ENCODE results near the gene HMCN2.

The HMCN2 gene

GRCh38 chr9:130295945-130296782 lies 30.6 kb downstream of the HMCN2 start:
- H3K4me3 ChIP-seq (ENCODE audit: low read length) = no peak overlapping the region
- H3K36me3 ChIP-seq (ENCODE audit: insufficient read depth, low read length) = no peaks in the 10 kb centered on the region
- peaks cover 64% of the 10 kb centered on the region for H3K27me3 ChIP-seq (ENCODE audit: control insufficient read depth, insufficient read depth, low read length)
- no peak overlapping the region for H3K4me2 ChIP-seq (ENCODE audit: low read length)
- H3K9me3 ChIP-seq (replicated peaks; ENCODE audit: low read length) = no peaks in the 10 kb centered on the region
- no peak overlapping the region for H3K9ac ChIP-seq (ENCODE audit: low read depth, low read length)
- peaks cover under 1% of the 10 kb centered on the region for H3K4me1 ChIP-seq (ENCODE audit: control insufficient read depth, insufficient read depth, low read length)

- H3K4me1 ChIP-seq (ENCODE audit: control insufficient read depth, insufficient read depth, low read length) = peaks cover 6% of the 10 kb centered on the region
- peaks cover 64% of the 10 kb centered on the region for H3K27me3 ChIP-seq (ENCODE audit: control insufficient read depth, insufficient read depth, low read length)
- no peak overlapping the region for H3K4me2 ChIP-seq (ENCODE audit: low read length)
- H3K9me3 ChIP-seq (replicated peaks; ENCODE audit: low read length) = no peaks in the 10 kb centered on the region
- H3K4me3 ChIP-seq (ENCODE audit: low read length) = no peak overlapping the region
- no peaks in the 10 kb centered on the region for H3K36me3 ChIP-seq (ENCODE audit: insufficient read depth, low read length)
- no peak overlapping the region for H3K9ac ChIP-seq (ENCODE audit: low read depth, low read length)
Measured at GRCh38 chr9:130296783-130297055, 31.2 kb downstream of the HMCN2 start.

GRCh38 chr9:130297371-130297770 lies 31.8 kb downstream of the HMCN2 start:
- H3K9me3 ChIP-seq (replicated peaks; ENCODE audit: low read length) = no peaks in the 10 kb centered on the region
- H3K4me2 ChIP-seq (ENCODE audit: low read length) = no peak overlapping the region
- peaks cover 7% of the 10 kb centered on the region for H3K4me1 ChIP-seq (ENCODE audit: control insufficient read depth, insufficient read depth, low read length)
- H3K4me3 ChIP-seq (ENCODE audit: low read length) = no peak overlapping the region
- H3K9ac ChIP-seq (ENCODE audit: low read depth, low read length) = no peak overlapping the region
- peaks cover 63% of the 10 kb centered on the region for H3K27me3 ChIP-seq (ENCODE audit: control insufficient read depth, insufficient read depth, low read length)
- no peaks in the 10 kb centered on the region for H3K36me3 ChIP-seq (ENCODE audit: insufficient read depth, low read length)

- H3K4me1 ChIP-seq (ENCODE audit: control insufficient read depth, insufficient read depth, low read length) = peaks cover 7% of the 10 kb centered on the region
- H3K4me3 ChIP-seq (ENCODE audit: low read length) = no peak overlapping the region
- H3K36me3 ChIP-seq (ENCODE audit: insufficient read depth, low read length) = no peaks in the 10 kb centered on the region
- peaks cover 64% of the 10 kb centered on the region for H3K27me3 ChIP-seq (ENCODE audit: control insufficient read depth, insufficient read depth, low read length)
- H3K4me2 ChIP-seq (ENCODE audit: low read length) = no peak overlapping the region
- no peak overlapping the region for H3K9ac ChIP-seq (ENCODE audit: low read depth, low read length)
- H3K9me3 ChIP-seq (replicated peaks; ENCODE audit: low read length) = no peaks in the 10 kb centered on the region
Measured at GRCh38 chr9:130298662-130299279, 33.2 kb downstream of the HMCN2 start.

GRCh38 chr9:130299785-130300615 lies 34.4 kb downstream of the HMCN2 start:
- H3K9ac ChIP-seq (ENCODE audit: low read depth, low read length) = no peak overlapping the region
- peaks cover 7% of the 10 kb centered on the region for H3K4me1 ChIP-seq (ENCODE audit: control insufficient read depth, insufficient read depth, low read length)

GRCh38 chr9:130300739-130301138 lies 35.2 kb downstream of the HMCN2 start:
- peaks cover 71% of the 10 kb centered on the region for H3K27me3 ChIP-seq (ENCODE audit: control insufficient read depth, insufficient read depth, low read length)
- no peak overlapping the region for H3K4me2 ChIP-seq (ENCODE audit: low read length)
- peaks cover 7% of the 10 kb centered on the region for H3K4me1 ChIP-seq (ENCODE audit: control insufficient read depth, insufficient read depth, low read length)
- no peak overlapping the region for H3K9ac ChIP-seq (ENCODE audit: low read depth, low read length)
- H3K36me3 ChIP-seq (ENCODE audit: insufficient read depth, low read length) = no peaks in the 10 kb centered on the region
- H3K4me3 ChIP-seq (ENCODE audit: low read length) = no peak overlapping the region
- H3K9me3 ChIP-seq (replicated peaks; ENCODE audit: low read length) = no peaks in the 10 kb centered on the region

More at GRCh38 chr9:130299785-130300615, 34.4 kb downstream of the HMCN2 start:
- Histone ChIP-seq H3K9me3 (replicated peaks; ENCODE audit: low read length) (no peaks in the 10 kb centered on the region), H3K4me3 (ENCODE audit: low read length) (no peak overlapping the region), H3K27me3 (ENCODE audit: control insufficient read depth, insufficient read depth, low read length) (peaks cover 71% of the 10 kb centered on the region), H3K36me3 (ENCODE audit: insufficient read depth, low read length) (no peaks in the 10 kb centered on the region), H3K4me2 (ENCODE audit: low read length) (no peak overlapping the region)

GRCh38 chr9:130301483-130302286 lies 36.1 kb downstream of the HMCN2 start:
- no peak overlapping the region for H3K4me2 ChIP-seq (ENCODE audit: low read length)
- H3K4me3 ChIP-seq (ENCODE audit: low read length) = no peak overlapping the region
- no peaks in the 10 kb centered on the region for H3K9me3 ChIP-seq (replicated peaks; ENCODE audit: low read length)
- peaks cover 7% of the 10 kb centered on the region for H3K4me1 ChIP-seq (ENCODE audit: control insufficient read depth, insufficient read depth, low read length)
- H3K9ac ChIP-seq (ENCODE audit: low read depth, low read length) = no peak overlapping the region
- H3K36me3 ChIP-seq (ENCODE audit: insufficient read depth, low read length) = no peaks in the 10 kb centered on the region
- peaks cover 74% of the 10 kb centered on the region for H3K27me3 ChIP-seq (ENCODE audit: control insufficient read depth, insufficient read depth, low read length)

GRCh38 chr9:130302785-130303612 lies 37.4 kb downstream of the HMCN2 start:
- peaks cover 76% of the 10 kb centered on the region for H3K27me3 ChIP-seq (ENCODE audit: control insufficient read depth, insufficient read depth, low read length)
- H3K9ac ChIP-seq (ENCODE audit: low read depth, low read length) = no peak overlapping the region
- H3K4me2 ChIP-seq (ENCODE audit: low read length) = no peak overlapping the region
- peaks cover 7% of the 10 kb centered on the region for H3K4me1 ChIP-seq (ENCODE audit: control insufficient read depth, insufficient read depth, low read length)
- H3K4me3 ChIP-seq (ENCODE audit: low read length) = no peak overlapping the region
- no peaks in the 10 kb centered on the region for H3K9me3 ChIP-seq (replicated peaks; ENCODE audit: low read length)
- no peaks in the 10 kb centered on the region for H3K36me3 ChIP-seq (ENCODE audit: insufficient read depth, low read length)

- Histone ChIP-seq H3K9ac (ENCODE audit: low read depth, low read length) (no peak overlapping the region), H3K27me3 (ENCODE audit: control insufficient read depth, insufficient read depth, low read length) (peaks cover 83% of the 10 kb centered on the region), H3K4me1 (ENCODE audit: control insufficient read depth, insufficient read depth, low read length) (peaks cover 7% of the 10 kb centered on the region), H3K4me3 (ENCODE audit: low read length) (no peak overlapping the region), H3K36me3 (ENCODE audit: insufficient read depth, low read length) (no peaks in the 10 kb centered on the region), H3K4me2 (ENCODE audit: low read length) (no peak overlapping the region), H3K9me3 (replicated peaks; ENCODE audit: low read length) (no peaks in the 10 kb centered on the region)
Measured at GRCh38 chr9:130303613-130304055, 38.1 kb downstream of the HMCN2 start.

GRCh38 chr9:130304116-130304515 lies 38.6 kb downstream of the HMCN2 start:
- no peak overlapping the region for H3K9ac ChIP-seq (ENCODE audit: low read depth, low read length)
- no peak overlapping the region for H3K4me2 ChIP-seq (ENCODE audit: low read length)
- no peaks in the 10 kb centered on the region for H3K9me3 ChIP-seq (replicated peaks; ENCODE audit: low read length)
- H3K36me3 ChIP-seq (ENCODE audit: insufficient read depth, low read length) = no peaks in the 10 kb centered on the region
- peaks cover 7% of the 10 kb centered on the region for H3K4me1 ChIP-seq (ENCODE audit: control insufficient read depth, insufficient read depth, low read length)
- H3K4me3 ChIP-seq (ENCODE audit: low read length) = no peak overlapping the region
- peaks cover 85% of the 10 kb centered on the region for H3K27me3 ChIP-seq (ENCODE audit: control insufficient read depth, insufficient read depth, low read length)
